NCI-H2107 treated with DMSO at 0.1 percent for 48 hours (cell line): ENCODE data around the gene LTBR.

Experiments used
- DNase-seq: peaks from one replicate; lab custom pipeline; 2025; ENCODE audit not compliant: unreplicated experiment; lab: John Stamatoyannopoulos, UW

The LTBR gene

GRCh38 chr12:6346235-6346832 lies 37.6 kb upstream of the LTBR start:
- peak; percentile 20 for DNase-seq

GRCh38 chr12:6346942-6347341 lies 37.0 kb upstream of the LTBR start:
- no peak for DNase-seq

GRCh38 chr12:6347367-6348338 lies 36.3 kb upstream of the LTBR start:
- no peak for DNase-seq

GRCh38 chr12:6351622-6352021 lies 32.3 kb upstream of the LTBR start:
- no peak for DNase-seq

- no peak for DNase-seq
Measured at GRCh38 chr12:6352193-6353173, 31.5 kb upstream of the LTBR start.

- DNase-seq = no peak
Measured at GRCh38 chr12:6354495-6355393, 29.2 kb upstream of the LTBR start.

- no peak for DNase-seq
Measured at GRCh38 chr12:6355491-6356373, 28.2 kb upstream of the LTBR start.

GRCh38 chr12:6356374-6356820 lies 27.6 kb upstream of the LTBR start:
- no peak for DNase-seq

GRCh38 chr12:6358881-6359280 lies 25.1 kb upstream of the LTBR start:
- DNase-seq = no peak

- no peak for DNase-seq
Measured at GRCh38 chr12:6360080-6360571, 23.8 kb upstream of the LTBR start.

- peak; percentile 20 for DNase-seq
Measured at GRCh38 chr12:6360578-6361490, 23.1 kb upstream of the LTBR start.

- DNase-seq = no peak
Measured at GRCh38 chr12:6361834-6362233, 22.1 kb upstream of the LTBR start.

GRCh38 chr12:6362403-6362802 lies 21.6 kb upstream of the LTBR start:
- DNase-seq = no peak

GRCh38 chr12:6363010-6363329 lies 21.0 kb upstream of the LTBR start:
- DNase-seq = no peak

- no peak for DNase-seq
Measured at GRCh38 chr12:6363330-6364043, 20.5 kb upstream of the LTBR start.

- DNase-seq = no peak
Measured at GRCh38 chr12:6364044-6364374, 20.0 kb upstream of the LTBR start.
